Neural progenitor cell (in vitro differentiated cells): ENCODE results near the gene TRIM46.

Experiments
- CTCF ChIP-seq: fragments of 200-600 bp; sonication (generic); IDR thresholded peaks from 2 replicates; pipeline ENCODE4 v1.5.1; 2017; ENCODE audit warnings: antibody characterized with exemption, mild to moderate bottlenecking
- EZH2phosphoT487 ChIP-seq: fragments of 200-600 bp; sonication (generic); IDR thresholded peaks from 2 replicates; pipeline ENCODE4 v1.6.1; 2017; ENCODE audit warnings: antibody characterized with exemption

GRCh38 chr1:155199792-155200191 lies 26.1 kb downstream of the TRIM46 start:
- TF ChIP-seq EZH2phosphoT487: no peak
- no peak for TF ChIP-seq CTCF
